H9 (cell line): ENCODE data around the gene TJP2. TPM values are rescaled to one million over a fixed set of nuclear protein-coding genes. Genes with fewer than 3 reads are reported as not detected.

Experiments
- DNase-seq: peaks from one replicate; pipeline ENCODE4 v3.0.0-alpha.2; 2017
- H2AFZ ChIP-seq: one replicate; pipeline ENCODE4 v1.6.1; 2013; ENCODE audit warnings: mild to moderate bottlenecking, low read length, control low read depth, moderate library complexity
- H2AK5ac ChIP-seq: 2 replicates; pipeline ENCODE4 v1.6.1; 2013; ENCODE audit warnings: low read length, control low read depth, mixed read lengths; ENCODE audit not compliant: insufficient read length
- H2BK120ac ChIP-seq: one replicate; pipeline ENCODE4 v1.6.1; 2013; ENCODE audit warnings: low read depth, mild to moderate bottlenecking, low read length, control low read depth, inconsistent platforms; ENCODE audit not compliant: poor library complexity, severe bottlenecking
- H2BK12ac ChIP-seq: 2 replicates; pipeline ENCODE4 v1.6.1; 2013; ENCODE audit warnings: low read length, control low read depth, mixed read lengths, low read depth; ENCODE audit not compliant: insufficient read length
- H2BK15ac ChIP-seq: 2 replicates; pipeline ENCODE4 v1.6.1; 2013; ENCODE audit warnings: low read depth, low read length, control low read depth
- H2BK20ac ChIP-seq: one replicate; pipeline ENCODE4 v1.6.1; 2013; ENCODE audit warnings: low read depth, mild to moderate bottlenecking, low read length, control low read depth, inconsistent platforms; ENCODE audit not compliant: poor library complexity, severe bottlenecking
- H2BK5ac ChIP-seq: 2 replicates; pipeline ENCODE4 v1.6.1; 2013; ENCODE audit warnings: low read length, control low read depth, mixed read lengths; ENCODE audit not compliant: insufficient read length
- H3K14ac ChIP-seq: 2 replicates; pipeline ENCODE4 v1.6.1; 2013; ENCODE audit warnings: low read length, control low read depth; ENCODE audit not compliant: insufficient read depth
- H3K18ac ChIP-seq: 2 replicates; pipeline ENCODE4 v1.6.1; 2013; ENCODE audit warnings: low read depth, mild to moderate bottlenecking, mixed read lengths, low read length, control low read depth; ENCODE audit not compliant: insufficient read length
- H3K23ac ChIP-seq: 2 replicates; pipeline ENCODE4 v1.6.1; 2013; ENCODE audit warnings: low read length, control low read depth, mixed read lengths, low read depth; ENCODE audit not compliant: insufficient read length
- H3K23me2 ChIP-seq: 2 replicates; pipeline ENCODE4 v1.6.1; 2013; ENCODE audit warnings: low read depth, mild to moderate bottlenecking, mixed read lengths, low read length, control low read depth; ENCODE audit not compliant: insufficient read length, poor library complexity, severe bottlenecking
- H3K27ac ChIP-seq: 2 replicates; pipeline ENCODE4 v1.5.1; 2013; ENCODE audit warnings: low read length, control low read depth, mixed read lengths, low read depth; ENCODE audit not compliant: insufficient read length
- H3K27me3 ChIP-seq: 2 replicates; pipeline ENCODE4 v1.6.1; 2013; ENCODE audit warnings: low read length, control low read depth, inconsistent platforms; ENCODE audit not compliant: insufficient read depth
- H3K4ac ChIP-seq: 2 replicates; pipeline ENCODE4 v1.6.1; 2013; ENCODE audit warnings: low read depth, mild to moderate bottlenecking, control low read depth, inconsistent platforms, low read length, moderate library complexity
- H3K4me1 ChIP-seq: 2 replicates; pipeline ENCODE4 v1.6.1; 2013; ENCODE audit warnings: low read length, control low read depth, inconsistent platforms; ENCODE audit not compliant: insufficient read depth
- H3K4me2 ChIP-seq: 2 replicates; pipeline ENCODE4 v1.6.1; 2013; ENCODE audit warnings: low read length, control low read depth, mixed read lengths; ENCODE audit not compliant: insufficient read length, insufficient read depth
- H3K56ac ChIP-seq: 2 replicates; pipeline ENCODE4 v1.6.1; 2013; ENCODE audit warnings: low read depth, mild to moderate bottlenecking, mixed read lengths, low read length, control low read depth; ENCODE audit not compliant: insufficient read length
- H3K79me1 ChIP-seq: 2 replicates; pipeline ENCODE4 v1.6.1; 2013; ENCODE audit warnings: low read depth, mild to moderate bottlenecking, moderate library complexity, low read length, control low read depth, inconsistent platforms; ENCODE audit not compliant: insufficient read depth, poor library complexity, severe bottlenecking
- H3K79me2 ChIP-seq: 2 replicates; pipeline ENCODE4 v1.6.1; 2013; ENCODE audit warnings: low read length, control low read depth, inconsistent platforms; ENCODE audit not compliant: insufficient read depth
- H3K9ac ChIP-seq: 2 replicates; pipeline ENCODE4 v1.6.1; 2013; ENCODE audit warnings: low read length, control low read depth, mixed read lengths; ENCODE audit not compliant: insufficient read length; ENCODE audit errors: extremely low read depth
- H3K9me3 ChIP-seq: one replicate; pipeline ENCODE4 v1.6.1; 2013; ENCODE audit warnings: low read depth, low read length, inconsistent platforms; ENCODE audit not compliant: control insufficient read depth
- H3T11ph ChIP-seq: one replicate; pipeline ENCODE4 v1.6.1; 2013; ENCODE audit warnings: mild to moderate bottlenecking, low read length, control low read depth, inconsistent platforms
- H4K20me1 ChIP-seq: one replicate; pipeline ENCODE4 v1.6.1; 2013; ENCODE audit not compliant: control insufficient read depth, insufficient read length, insufficient read depth
- H4K5ac ChIP-seq: 2 replicates; pipeline ENCODE4 v1.6.1; 2013; ENCODE audit warnings: low read depth, mild to moderate bottlenecking, mixed read lengths, low read length, control low read depth; ENCODE audit not compliant: insufficient read length
- H4K8ac ChIP-seq: replicated peaks from 2 replicates; pipeline ENCODE4 v1.6.1; 2013; ENCODE audit warnings: low read length, control low read depth, mixed read lengths, low read depth; ENCODE audit not compliant: insufficient read length
- H4K91ac ChIP-seq: 2 replicates; pipeline ENCODE4 v1.6.1; 2013; ENCODE audit warnings: low read depth, mild to moderate bottlenecking, moderate library complexity, mixed read lengths, low read length, control low read depth; ENCODE audit not compliant: insufficient read length
- H3K27ac Mint-ChIP-seq, 3 experiments: 2 replicates in 2 of 3; 3 replicates in 1 of 3; pipeline ENCODE4 v1.8.0; 2020 to 2021; ENCODE audit warnings: mixed read lengths in 3 of 3, mild to moderate bottlenecking in 1 of 3, moderate library complexity in 1 of 3
- H3K27me3 Mint-ChIP-seq: 2 replicates; pipeline ENCODE4 v1.8.0; 2021; ENCODE audit warnings: low read depth, mild to moderate bottlenecking, moderate library complexity, mixed read lengths
- H3K36me3 Mint-ChIP-seq, 3 experiments: 2 replicates in 2 of 3; 3 replicates in 1 of 3; pipeline ENCODE4 v1.8.0; 2020 to 2021; ENCODE audit warnings: low read depth in 3 of 3, mixed read lengths in 3 of 3; ENCODE audit not compliant: insufficient read depth in 1 of 3
- H3K4me1 Mint-ChIP-seq, 2 experiments: 2 replicates each; pipeline ENCODE4 v1.8.0; 2020; ENCODE audit warnings: mixed read lengths in 2 of 2
- H3K4me3 Mint-ChIP-seq, 2 experiments: 2 replicates in 1 of 2; 3 replicates in 1 of 2; pipeline ENCODE4 v1.8.0; 2020 to 2021; ENCODE audit warnings: mild to moderate bottlenecking in 2 of 2, mixed read lengths in 2 of 2, moderate library complexity in 1 of 2
- H3K9me3 Mint-ChIP-seq, 2 experiments: 2 replicates in 1 of 2; 3 replicates in 1 of 2; pipeline ENCODE4 v1.8.0; 2020; ENCODE audit warnings: mild to moderate bottlenecking in 2 of 2, mixed read lengths in 2 of 2, moderate library complexity in 1 of 2
- WGBS: extraction: QIAGEN DNeasy Blood & Tissue Kit; methylation state at CpG from one replicate; pipeline ENCODE4 v1.1.7; 2013; ENCODE audit warnings: missing lambda C conversion rate, low lambda C conversion rate, mixed read lengths; ENCODE audit not compliant: insufficient read length; ENCODE audit errors: extremely low coverage; 5-methylcytosine and 5-hydroxymethylcytosine counted together
- total RNA-seq: library from RNA; stranded (reverse); gene quantifications from 2 replicates; pipeline ENCODE4 v1.2.1, GENCODE V29; 2021
- TF ChIP-seq, protein P1 (sequence below): fragments of 200-600 bp; sonication (generic); conservative IDR thresholded peaks from 3 replicates; pipeline ENCODE4 v1.8.0; 2021; ENCODE audit warnings: antibody characterized with exemption, mild to moderate bottlenecking

Gene TJP2
- total RNA-seq, 1 experiment from 2014 or later, result 130 TPM

- H2BK12ac ChIP-seq, result no peak overlapping the region
- H3K4me1 ChIP-seq, result peaks cover 2% of the 10 kb centered on the region; the same call in 1 of the 2 replicates
- no peak overlapping the region for H3K23ac ChIP-seq
- H2AFZ ChIP-seq, result no peak overlapping the region
- no peak overlapping the region for H2BK120ac ChIP-seq
- H3K27me3 ChIP-seq, result no peaks in the 10 kb centered on the region
- Mint-ChIP-seq H3K27me3 (no peaks in the 10 kb centered on the region), H3K4me1 (peaks cover 9 to 12% of the 10 kb centered on the region in 2 experiments), H3K27ac (peak overlapping the region in 1 of 3 experiments; percentile 86; a peak in 2 of 7 replicates), H3K36me3 (peaks cover 21 to 30% (median 27%) of the 10 kb centered on the region in 3 experiments), H3K9me3 (no peaks in the 10 kb centered on the region), H3K4me3 (no peak overlapping the region)
- no peaks in the 10 kb centered on the region for H3K9me3 ChIP-seq
- H3K56ac ChIP-seq, result no peak overlapping the region
- H2BK5ac ChIP-seq, result no peak overlapping the region
- H3K9ac ChIP-seq, result no peak overlapping the region
- peak; percentile 17 for DNase-seq
- TF ChIP-seq, protein P1, sequence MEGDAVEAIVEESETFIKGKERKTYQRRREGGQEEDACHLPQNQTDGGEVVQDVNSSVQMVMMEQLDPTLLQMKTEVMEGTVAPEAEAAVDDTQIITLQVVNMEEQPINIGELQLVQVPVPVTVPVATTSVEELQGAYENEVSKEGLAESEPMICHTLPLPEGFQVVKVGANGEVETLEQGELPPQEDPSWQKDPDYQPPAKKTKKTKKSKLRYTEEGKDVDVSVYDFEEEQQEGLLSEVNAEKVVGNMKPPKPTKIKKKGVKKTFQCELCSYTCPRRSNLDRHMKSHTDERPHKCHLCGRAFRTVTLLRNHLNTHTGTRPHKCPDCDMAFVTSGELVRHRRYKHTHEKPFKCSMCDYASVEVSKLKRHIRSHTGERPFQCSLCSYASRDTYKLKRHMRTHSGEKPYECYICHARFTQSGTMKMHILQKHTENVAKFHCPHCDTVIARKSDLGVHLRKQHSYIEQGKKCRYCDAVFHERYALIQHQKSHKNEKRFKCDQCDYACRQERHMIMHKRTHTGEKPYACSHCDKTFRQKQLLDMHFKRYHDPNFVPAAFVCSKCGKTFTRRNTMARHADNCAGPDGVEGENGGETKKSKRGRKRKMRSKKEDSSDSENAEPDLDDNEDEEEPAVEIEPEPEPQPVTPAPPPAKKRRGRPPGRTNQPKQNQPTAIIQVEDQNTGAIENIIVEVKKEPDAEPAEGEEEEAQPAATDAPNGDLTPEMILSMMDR, result no peak
- H3K4ac ChIP-seq, result no peak overlapping the region
- no peak overlapping the region for H4K8ac ChIP-seq
- no peak overlapping the region for H3T11ph ChIP-seq
- H3K4me2 ChIP-seq, result no peak overlapping the region
- H2BK15ac ChIP-seq, result no peak overlapping the region
- WGBS, result no CpG with 5 or more reads among the region's 5 CpGs
- H3K23me2 ChIP-seq, result no peaks in the 10 kb centered on the region
- H4K20me1 ChIP-seq, result no peaks in the 10 kb centered on the region
- H4K5ac ChIP-seq, result no peak overlapping the region
- peaks cover 16% of the 10 kb centered on the region for H3K79me2 ChIP-seq
- no peak overlapping the region for H2BK20ac ChIP-seq
- H4K91ac ChIP-seq, result no peak overlapping the region
- no peak overlapping the region for H3K18ac ChIP-seq
- H3K14ac ChIP-seq, result no peak overlapping the region
- no peak overlapping the region for H3K27ac ChIP-seq
- no peak overlapping the region for H2AK5ac ChIP-seq
- H3K79me1 ChIP-seq, result peaks cover 9% of the 10 kb centered on the region
Observed at GRCh38 chr9:69140123-69140735, 33.8 kb upstream of the TJP2 start.
